ENCODE data around the gene LMAN1L.

DNA sequence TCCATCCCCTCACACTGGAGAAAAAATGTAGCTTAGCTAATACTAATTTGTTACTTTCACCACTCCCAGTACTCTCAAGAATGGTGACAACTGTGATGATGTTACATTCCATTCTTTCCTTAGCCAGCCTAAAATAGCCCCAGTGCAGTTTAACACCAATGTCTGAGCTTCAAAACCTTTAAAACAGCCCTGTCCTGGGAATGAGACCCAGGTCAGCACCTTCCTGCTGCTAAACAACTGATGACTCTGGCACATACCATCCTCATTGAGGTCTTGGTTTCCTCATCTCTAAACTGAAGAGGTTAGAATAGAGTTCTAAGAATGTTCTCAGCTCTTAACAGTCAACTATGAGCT, 56.7 kb downstream of the LMAN1L start:
- TF ChIP-seq, protein P1, sequence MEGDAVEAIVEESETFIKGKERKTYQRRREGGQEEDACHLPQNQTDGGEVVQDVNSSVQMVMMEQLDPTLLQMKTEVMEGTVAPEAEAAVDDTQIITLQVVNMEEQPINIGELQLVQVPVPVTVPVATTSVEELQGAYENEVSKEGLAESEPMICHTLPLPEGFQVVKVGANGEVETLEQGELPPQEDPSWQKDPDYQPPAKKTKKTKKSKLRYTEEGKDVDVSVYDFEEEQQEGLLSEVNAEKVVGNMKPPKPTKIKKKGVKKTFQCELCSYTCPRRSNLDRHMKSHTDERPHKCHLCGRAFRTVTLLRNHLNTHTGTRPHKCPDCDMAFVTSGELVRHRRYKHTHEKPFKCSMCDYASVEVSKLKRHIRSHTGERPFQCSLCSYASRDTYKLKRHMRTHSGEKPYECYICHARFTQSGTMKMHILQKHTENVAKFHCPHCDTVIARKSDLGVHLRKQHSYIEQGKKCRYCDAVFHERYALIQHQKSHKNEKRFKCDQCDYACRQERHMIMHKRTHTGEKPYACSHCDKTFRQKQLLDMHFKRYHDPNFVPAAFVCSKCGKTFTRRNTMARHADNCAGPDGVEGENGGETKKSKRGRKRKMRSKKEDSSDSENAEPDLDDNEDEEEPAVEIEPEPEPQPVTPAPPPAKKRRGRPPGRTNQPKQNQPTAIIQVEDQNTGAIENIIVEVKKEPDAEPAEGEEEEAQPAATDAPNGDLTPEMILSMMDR (optimal IDR thresholded peaks at IDR 0.05 in 1 of 3, IDR thresholded peaks at IDR 0.05 in 1 of 3, conservative IDR thresholded peaks at IDR 0.05 in 1 of 3; ENCODE audit: extremely low read depth in 1 of 3, insufficient read depth in 2 of 3, low read length in 3 of 3): no peak
- no peak for TF ChIP-seq EZH2 (IDR thresholded peaks at IDR 0.05; ENCODE audit: low read length)
